Suprapubic skin (tissue), 4 donors: Measurements from ENCODE around the gene BCL2L1. TPM values are rescaled to one million over a fixed set of nuclear protein-coding genes. Genes with fewer than 3 reads are reported as not detected.
"Not testable (repeated sequence)": the region's sequence is repeated elsewhere in the genome, so short reads cannot be mapped to it uniquely, and the experiment has no call there.

ENCODE experiments used
- DNase-seq, 2 donors: peaks; one replicate each; pipeline ENCODE4 v3.0.0-alpha.2; 2019; ENCODE audit warnings: low spot score in 2 of 2
- H3K27ac ChIP-seq: fragments of 200-600 bp; sonication (generic); one replicate; pipeline ENCODE4 v1.5.1; 2019
- H3K27me3 ChIP-seq: fragments of 200-600 bp; sonication (generic); one replicate; pipeline ENCODE4 v1.5.1; 2019
- H3K36me3 ChIP-seq: fragments of 200-600 bp; sonication (generic); one replicate; pipeline ENCODE4 v1.5.1; 2019
- H3K4me1 ChIP-seq: fragments of 200-600 bp; sonication (generic); one replicate; pipeline ENCODE4 v1.5.1; 2019
- H3K4me3 ChIP-seq: fragments of 200-600 bp; sonication (generic); one replicate; pipeline ENCODE4 v1.5.1; 2019; ENCODE audit warnings: mild to moderate bottlenecking
- H3K9me3 ChIP-seq: fragments of 200-600 bp; sonication (generic); one replicate; pipeline ENCODE4 v1.5.1; 2019
- EP300 ChIP-seq: sonication (generic); formaldehyde crosslinking; IDR thresholded peaks from one replicate; pipeline ENCODE4 v1.6.1; 2017; ENCODE audit warnings: antibody characterized with exemption
- POLR2A ChIP-seq, 2 donors: fragments of 450-650 bp; IDR thresholded peaks; one replicate each; pipeline ENCODE4 v1.6.1; 2017; ENCODE audit warnings: antibody characterized with exemption in 2 of 2, mild to moderate bottlenecking in 2 of 2, moderate library complexity in 2 of 2
- POLR2AphosphoS5 ChIP-seq, 3 donors: sonication (generic); formaldehyde crosslinking; IDR thresholded peaks; one replicate each; pipeline ENCODE4 v1.6.1; 2017; ENCODE audit warnings: antibody characterized with exemption in 3 of 3
- WGBS: methylation state at CpG from one replicate; pipeline ENCODE4 v1.1.5; 2018; 5-methylcytosine and 5-hydroxymethylcytosine counted together
- total RNA-seq, 4 donors: library from RNA; depleted of rRNA; stranded (reverse); fragments of >200 nt; gene quantifications; one replicate each; pipeline ENCODE4 v1.1.0, GENCODE V29; 2016
- TF ChIP-seq, protein P1 (sequence below), 2 donors: fragments of 200-600 bp in 1 of 2; fragments of 450-650 bp in 1 of 2; sonication (generic) in 1 of 2; IDR thresholded peaks; one replicate each; pipeline ENCODE4 v1.5.1; 2016 to 2019; ENCODE audit warnings: antibody characterized with exemption in 2 of 2, mild to moderate bottlenecking in 1 of 2, moderate library complexity in 1 of 2

Gene BCL2L1
- total RNA-seq, 4 donors from 2014 or later, result 104 to 120 (median 107) TPM

- TF ChIP-seq POLR2AphosphoS5 (IDR thresholded peaks at IDR 0.05), result peak in 1 of 3 donors; percentile 32
- TF ChIP-seq, protein P1, sequence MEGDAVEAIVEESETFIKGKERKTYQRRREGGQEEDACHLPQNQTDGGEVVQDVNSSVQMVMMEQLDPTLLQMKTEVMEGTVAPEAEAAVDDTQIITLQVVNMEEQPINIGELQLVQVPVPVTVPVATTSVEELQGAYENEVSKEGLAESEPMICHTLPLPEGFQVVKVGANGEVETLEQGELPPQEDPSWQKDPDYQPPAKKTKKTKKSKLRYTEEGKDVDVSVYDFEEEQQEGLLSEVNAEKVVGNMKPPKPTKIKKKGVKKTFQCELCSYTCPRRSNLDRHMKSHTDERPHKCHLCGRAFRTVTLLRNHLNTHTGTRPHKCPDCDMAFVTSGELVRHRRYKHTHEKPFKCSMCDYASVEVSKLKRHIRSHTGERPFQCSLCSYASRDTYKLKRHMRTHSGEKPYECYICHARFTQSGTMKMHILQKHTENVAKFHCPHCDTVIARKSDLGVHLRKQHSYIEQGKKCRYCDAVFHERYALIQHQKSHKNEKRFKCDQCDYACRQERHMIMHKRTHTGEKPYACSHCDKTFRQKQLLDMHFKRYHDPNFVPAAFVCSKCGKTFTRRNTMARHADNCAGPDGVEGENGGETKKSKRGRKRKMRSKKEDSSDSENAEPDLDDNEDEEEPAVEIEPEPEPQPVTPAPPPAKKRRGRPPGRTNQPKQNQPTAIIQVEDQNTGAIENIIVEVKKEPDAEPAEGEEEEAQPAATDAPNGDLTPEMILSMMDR (IDR thresholded peaks at IDR 0.05), result no peak
- WGBS, result 32% methylated on average over 10 of the region's 10 CpGs
- peak overlapping the region; percentile 93 for H3K27ac ChIP-seq
Observed at GRCh38 chr20:31670371-31671228, 52.1 kb downstream of the BCL2L1 start.

GRCh38 chr20:31669876-31670275 lies 52.8 kb downstream of the BCL2L1 start:
- Histone ChIP-seq H3K9me3 (no peaks in the 10 kb centered on the region), H3K36me3 (peaks cover 18% of the 10 kb centered on the region), H3K27ac (peak overlapping the region; percentile 93), H3K4me1 (peaks cover 91% of the 10 kb centered on the region), H3K4me3 (no peak overlapping the region), H3K27me3 (no peaks in the 10 kb centered on the region)
- DNase-seq, result no peak
- WGBS, result 34% methylated on average over 3 of the region's 3 CpGs
- TF ChIP-seq, protein P1 (IDR thresholded peaks at IDR 0.05), result no peak
- TF ChIP-seq POLR2A (IDR thresholded peaks at IDR 0.05) (no peak), EP300 (no peak), POLR2AphosphoS5 (IDR thresholded peaks at IDR 0.05) (no peak)

More at GRCh38 chr20:31670371-31671228, 52.1 kb downstream of the BCL2L1 start:
- no peaks in the 10 kb centered on the region for H3K27me3 ChIP-seq
- DNase-seq, result peak; percentile 85 to 86
- peaks cover 91% of the 10 kb centered on the region for H3K4me1 ChIP-seq
- peaks cover 11% of the 10 kb centered on the region for H3K36me3 ChIP-seq
- peak overlapping the region; percentile 8 for H3K4me3 ChIP-seq
- H3K9me3 ChIP-seq, result no peaks in the 10 kb centered on the region

- Histone ChIP-seq H3K36me3 (peaks cover 27% of the 10 kb centered on the region), H3K27ac (peak overlapping the region; percentile 93), H3K4me1 (peaks cover 90% of the 10 kb centered on the region)
- not testable (repeated sequence) for DNase-seq, H3K4me3 ChIP-seq, H3K9me3 ChIP-seq, H3K27me3 ChIP-seq
- 97% methylated on average over 2 of the region's 2 CpGs for WGBS
Observed at GRCh38 chr20:31668944-31669343, 53.7 kb downstream of the BCL2L1 start.

- Histone ChIP-seq H3K4me3 (no peak overlapping the region), H3K36me3 (peaks cover 29% of the 10 kb centered on the region), H3K27me3 (no peaks in the 10 kb centered on the region), H3K9me3 (no peaks in the 10 kb centered on the region), H3K27ac (peak overlapping the region; percentile 78), H3K4me1 (peaks cover 84% of the 10 kb centered on the region)
- 85% methylated on average over 15 of the region's 15 CpGs for WGBS
- DNase-seq, result no peak
- no peak for TF ChIP-seq POLR2AphosphoS5 (IDR thresholded peaks at IDR 0.05)
- no peak for TF ChIP-seq POLR2A (IDR thresholded peaks at IDR 0.05)
- no peak for TF ChIP-seq EP300
- TF ChIP-seq, protein P1 (IDR thresholded peaks at IDR 0.05), result no peak
Observed at GRCh38 chr20:31667315-31668285, 55.1 kb downstream of the BCL2L1 start.

DNA sequence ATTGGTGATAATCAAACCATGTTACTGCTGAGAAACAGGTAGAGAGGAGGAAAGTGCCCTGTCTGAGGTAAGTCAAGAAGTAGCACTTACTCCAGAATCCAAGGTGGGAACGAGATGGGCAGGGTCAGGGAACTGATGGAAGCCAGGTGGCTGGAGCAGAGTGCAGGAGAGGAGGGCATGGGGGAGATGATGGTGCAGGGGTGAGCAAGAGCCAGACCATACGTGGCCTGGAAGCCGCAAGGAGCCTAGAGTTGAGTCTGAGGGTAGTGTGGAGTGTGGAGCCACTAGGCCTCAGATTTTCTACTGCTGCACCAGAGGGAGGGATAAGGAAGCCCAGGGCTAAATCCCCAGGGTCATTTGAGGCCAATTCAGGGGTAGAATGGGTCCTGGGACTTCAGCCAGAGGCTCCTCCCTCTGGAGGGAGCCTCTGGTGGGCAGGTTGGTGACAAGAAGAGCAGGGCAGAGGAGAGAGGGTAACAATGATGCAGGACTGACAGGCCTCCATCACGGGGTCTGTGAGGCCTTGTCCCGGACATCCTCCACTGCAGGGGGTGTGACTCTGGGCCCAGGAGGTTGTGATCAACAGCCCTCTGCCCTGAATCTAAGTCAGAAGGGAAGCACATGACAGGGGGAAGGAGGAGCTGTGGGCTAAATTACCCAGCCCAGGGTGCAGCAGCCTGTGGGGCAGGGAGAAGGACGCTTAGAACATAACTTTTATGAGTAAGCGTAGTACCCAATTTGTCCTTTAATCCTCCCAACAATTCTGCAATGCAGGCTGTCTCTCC lies 56.2 kb downstream of the BCL2L1 start:
- H3K4me1 ChIP-seq, result peaks cover 83% of the 10 kb centered on the region
- peak overlapping the region; percentile 78 for H3K27ac ChIP-seq
- TF ChIP-seq POLR2A (IDR thresholded peaks at IDR 0.05), result no peak
- TF ChIP-seq, protein P1 (IDR thresholded peaks at IDR 0.05), result no peak
- no peak for TF ChIP-seq POLR2AphosphoS5 (IDR thresholded peaks at IDR 0.05)
- no peak for TF ChIP-seq EP300
- H3K4me3 ChIP-seq, result no peak overlapping the region
- DNase-seq, result peak in 1 of 2 donors; percentile 84
- WGBS, result 48% methylated on average over 7 of the region's 7 CpGs
- no peaks in the 10 kb centered on the region for H3K27me3 ChIP-seq
- H3K9me3 ChIP-seq, result no peaks in the 10 kb centered on the region
- H3K36me3 ChIP-seq, result peaks cover 29% of the 10 kb centered on the region
